HEK293 (cell line): ENCODE measurements around the gene GFOD1.

Source experiments
- CTCF ChIA-PET: fragments of 350-600 bp; formaldehyde crosslinking; extraction: SDS; loops from one replicate; lab custom pipeline; 2021; ENCODE audit warnings: antibody characterized with exemption; lab: Yijun Ruan, JAX
- POLR2A ChIA-PET: fragments of 300-600 bp; formaldehyde crosslinking; extraction: SDS; loops from one replicate; lab custom pipeline; 2020; ENCODE audit warnings: antibody characterized with exemption, inconsistent platforms; lab: Yijun Ruan, JAX
- H3K27ac ChIP-seq: fragments of 200-500 bp; sonication (Bioruptor generic); 2 replicates; pipeline ENCODE4 v1.5.1; 2014; ENCODE audit warnings: low read depth, low read length, control low read depth, inconsistent platforms; ENCODE audit errors: extremely low read depth
- H3K36me3 ChIP-seq, 2 experiments: fragments of 200-500 bp in 1 of 2; sonication (Bioruptor generic) in 1 of 2; 1 replicate in 1 of 2; 2 replicates in 1 of 2; pipeline ENCODE4 v1.5.1; 2014 to 2017; ENCODE audit warnings: inconsistent platforms in 2 of 2, low read length in 2 of 2; ENCODE audit not compliant: control insufficient read depth in 2 of 2, insufficient read depth in 1 of 2
- H3K4me1 ChIP-seq: fragments of 200-500 bp; sonication (Bioruptor generic); 2 replicates; pipeline ENCODE4 v1.5.1; 2014; ENCODE audit warnings: mild to moderate bottlenecking, low read length, inconsistent platforms; ENCODE audit not compliant: control insufficient read depth, insufficient read depth
- H3K4me3 ChIP-seq: 2 replicates; pipeline ENCODE4 v1.5.1; 2011; ENCODE audit warnings: low read depth, mild to moderate bottlenecking, control low read depth, low read length, moderate library complexity
- H3K9me3 ChIP-seq: fragments of 200-500 bp; sonication (Bioruptor generic); 2 replicates; pipeline ENCODE4 v1.5.1; 2014; ENCODE audit warnings: low read depth, low read length, inconsistent platforms; ENCODE audit not compliant: control insufficient read depth, insufficient read depth
- BCL11B ChIP-seq: fragments of 450-650 bp; formaldehyde crosslinking; IDR thresholded peaks from 2 replicates; pipeline ENCODE4 v1.5.1; 2016; ENCODE audit warnings: low read depth, missing biosample characterization, missing genetic modification characterization
- FEZF1 ChIP-seq: fragments of 450-650 bp; formaldehyde crosslinking; IDR thresholded peaks from 2 replicates; pipeline ENCODE4 v1.5.1; 2016; ENCODE audit warnings: missing biosample characterization, missing genetic modification characterization
- GFI1B ChIP-seq: fragments of 450-650 bp; formaldehyde crosslinking; IDR thresholded peaks from 2 replicates; pipeline ENCODE4 v1.5.1; 2016; ENCODE audit warnings: missing biosample characterization, missing genetic modification characterization
- HOXD13 ChIP-seq: sonication (generic); formaldehyde crosslinking; IDR thresholded peaks from 2 replicates; pipeline ENCODE4 v1.8.0; 2022; ENCODE audit warnings: missing genetic modification reagents, borderline replicate concordance
- KLF1 ChIP-seq: fragments of 450-650 bp; formaldehyde crosslinking; IDR thresholded peaks from 2 replicates; pipeline ENCODE4 v1.5.1; 2016; ENCODE audit warnings: missing biosample characterization, missing genetic modification characterization
- KLF7 ChIP-seq: fragments of 450-650 bp; formaldehyde crosslinking; IDR thresholded peaks from 2 replicates; pipeline ENCODE4 v1.5.1; 2016; ENCODE audit warnings: missing biosample characterization, missing genetic modification characterization, borderline replicate concordance
- MZF1 ChIP-seq: fragments of 450-650 bp; formaldehyde crosslinking; IDR thresholded peaks from 2 replicates; pipeline ENCODE4 v1.5.1; 2017; ENCODE audit warnings: missing biosample characterization, missing genetic modification characterization, borderline replicate concordance
- SCRT1 ChIP-seq: fragments of 450-650 bp; formaldehyde crosslinking; IDR thresholded peaks from 2 replicates; pipeline ENCODE4 v1.5.1; 2016; ENCODE audit warnings: missing biosample characterization, missing genetic modification characterization, borderline replicate concordance
- ZBTB1 ChIP-seq: fragments of 450-650 bp; formaldehyde crosslinking; IDR thresholded peaks from 2 replicates; pipeline ENCODE4 v1.5.1; 2016; ENCODE audit warnings: missing biosample characterization, missing genetic modification characterization
- ZBTB20 ChIP-seq: fragments of 450-650 bp; formaldehyde crosslinking; IDR thresholded peaks from 2 replicates; pipeline ENCODE4 v1.5.1; 2016; ENCODE audit warnings: missing biosample characterization, missing genetic modification characterization
- ZFHX2 ChIP-seq: fragments of 450-650 bp; formaldehyde crosslinking; conservative IDR thresholded peaks from 2 replicates; pipeline ENCODE4 v1.5.1; 2016; ENCODE audit warnings: missing biosample characterization, missing genetic modification characterization
- ZNF157 ChIP-seq: fragments of 450-650 bp; formaldehyde crosslinking; IDR thresholded peaks from 2 replicates; pipeline ENCODE4 v1.5.1; 2016; ENCODE audit warnings: missing biosample characterization, missing genetic modification characterization
- ZNF169 ChIP-seq: fragments of 450-650 bp; formaldehyde crosslinking; IDR thresholded peaks from 2 replicates; pipeline ENCODE4 v1.5.1; 2016; ENCODE audit warnings: missing biosample characterization, missing genetic modification characterization
- ZNF174 ChIP-seq: fragments of 450-650 bp; formaldehyde crosslinking; IDR thresholded peaks from 2 replicates; pipeline ENCODE4 v1.5.0; 2017; ENCODE audit warnings: missing biosample characterization, mild to moderate bottlenecking, missing genetic modification characterization
- ZNF175 ChIP-seq: fragments of 450-650 bp; formaldehyde crosslinking; IDR thresholded peaks from 2 replicates; pipeline ENCODE4 v1.5.1; 2016; ENCODE audit warnings: missing biosample characterization, missing genetic modification characterization
- ZNF221 ChIP-seq: fragments of 450-650 bp; formaldehyde crosslinking; IDR thresholded peaks from 2 replicates; pipeline ENCODE4 v1.5.1; 2017; ENCODE audit warnings: missing biosample characterization, missing genetic modification characterization, borderline replicate concordance
- ZNF311 ChIP-seq: fragments of 450-650 bp; formaldehyde crosslinking; IDR thresholded peaks from 2 replicates; pipeline ENCODE4 v1.5.1; 2017; ENCODE audit warnings: missing biosample characterization, missing genetic modification characterization, borderline replicate concordance
- ZNF341 ChIP-seq: fragments of 450-650 bp; formaldehyde crosslinking; IDR thresholded peaks from 2 replicates; pipeline ENCODE4; 2016; ENCODE audit warnings: low read depth, missing biosample characterization, missing genetic modification characterization
- ZNF548 ChIP-seq: fragments of 450-650 bp; formaldehyde crosslinking; IDR thresholded peaks from 2 replicates; pipeline ENCODE4 v1.5.1; 2016; ENCODE audit warnings: missing biosample characterization, missing genetic modification characterization
- ZNF626 ChIP-seq: fragments of 450-650 bp; sonication (Bioruptor Pico); formaldehyde crosslinking; IDR thresholded peaks from 2 replicates; pipeline ENCODE4 v1.5.1; 2018; ENCODE audit warnings: missing biosample characterization, missing genetic modification characterization, inconsistent platforms
- ZNF654 ChIP-seq: fragments of 450-650 bp; formaldehyde crosslinking; IDR thresholded peaks from 2 replicates; pipeline ENCODE4 v1.5.1; 2016; ENCODE audit warnings: low read depth, missing biosample characterization, missing genetic modification characterization
- ZNF677 ChIP-seq: fragments of 450-650 bp; IDR thresholded peaks from 2 replicates; pipeline ENCODE4 v1.5.0; 2018; ENCODE audit warnings: missing biosample characterization, mild to moderate bottlenecking, missing genetic modification characterization, moderate library complexity
- ZNF701 ChIP-seq: fragments of 450-650 bp; formaldehyde crosslinking; IDR thresholded peaks from 2 replicates; pipeline ENCODE4 v1.5.1; 2016; ENCODE audit warnings: missing biosample characterization, missing genetic modification characterization
- ZNF777 ChIP-seq: fragments of 450-650 bp; formaldehyde crosslinking; IDR thresholded peaks from 2 replicates; pipeline ENCODE4 v1.5.1; 2017; ENCODE audit warnings: missing biosample characterization, missing genetic modification characterization, borderline replicate concordance
- TF ChIP-seq, protein P1 (sequence below): IDR thresholded peaks from 2 replicates; pipeline ENCODE4 v1.6.1; 2011; ENCODE audit warnings: mild to moderate bottlenecking, low read depth, low read length, borderline replicate concordance
- TF ChIP-seq, protein P2 (sequence below): fragments of 450-650 bp; formaldehyde crosslinking; IDR thresholded peaks from 2 replicates; pipeline ENCODE4 v1.5.1; 2017; ENCODE audit warnings: missing biosample characterization, missing genetic modification characterization
- TF ChIP-seq, protein P3 (sequence below): fragments of 450-650 bp; formaldehyde crosslinking; IDR thresholded peaks from 2 replicates; pipeline ENCODE4; 2016; ENCODE audit warnings: missing biosample characterization, missing genetic modification characterization
- TF ChIP-seq, protein P4 (sequence below): fragments of 450-650 bp; formaldehyde crosslinking; IDR thresholded peaks from 2 replicates; pipeline ENCODE4 v1.5.1; 2017; ENCODE audit warnings: missing biosample characterization, missing genetic modification characterization

The GFOD1 gene

DNA sequence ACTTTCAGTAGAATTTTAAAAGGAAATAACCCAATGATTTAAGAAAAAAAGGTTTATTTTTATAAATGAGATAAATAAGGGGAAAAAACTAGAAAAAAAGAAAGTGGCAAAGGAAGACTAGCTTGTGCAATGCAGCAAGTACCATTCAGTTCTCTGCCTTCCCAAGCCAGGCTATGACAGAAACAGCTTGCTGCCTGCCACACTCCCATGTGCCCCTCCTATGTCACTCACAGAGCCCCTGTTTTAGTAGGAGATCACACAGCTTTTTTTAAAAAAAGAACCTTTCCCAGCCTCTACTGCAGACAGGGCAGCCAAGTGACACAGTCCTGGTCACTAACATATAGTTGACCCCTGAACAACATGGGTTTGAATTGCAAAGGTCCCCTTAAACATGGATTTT is 172.6 kb downstream of the GFOD1 start:
- Histone ChIP-seq H3K9me3 (no peaks in the 10 kb centered on the region), H3K36me3 (peaks cover 42 to 83% of the 10 kb centered on the region in 2 experiments), H3K4me3 (no peak overlapping the region), H3K27ac (no peak overlapping the region), H3K4me1 (no peaks in the 10 kb centered on the region)
- ChIA-PET CTCF (interaction anchor here (0.6 to 1.2 kb wide), 3 partner anchors 8 to 295 kb away, joined by 3 to 5 read pairs (median 3); no protein-coding TSS in a partner anchor), POLR2A (interaction anchor here (0.5 to 1.5 kb wide), 2 partner anchors 13 to 1219 kb away, joined by 4 read pairs; partner anchors contain the start of gene TBC1D7)
- no peak for TF ChIP-seq ZNF341 (tag by site-specific recombination)

DNA sequence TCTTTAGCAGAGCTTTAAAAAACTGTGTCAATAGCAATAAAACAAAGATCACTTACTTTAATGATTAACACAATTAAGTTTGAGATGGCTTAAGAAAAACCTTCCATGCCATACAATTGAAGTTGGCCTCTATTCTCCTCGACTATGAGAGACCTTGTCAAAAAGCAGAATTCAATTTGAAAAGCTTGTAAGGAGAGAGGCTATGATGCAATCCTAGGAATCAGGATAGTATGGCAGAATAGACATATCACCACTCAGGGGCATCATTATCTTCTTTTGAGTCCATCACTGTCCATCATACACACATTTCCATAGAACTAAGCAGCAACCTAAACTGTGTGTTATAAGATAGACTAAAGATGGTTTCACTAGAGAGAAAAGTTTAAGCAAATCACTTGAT is 176.2 kb downstream of the GFOD1 start:
- no peaks in the 10 kb centered on the region for H3K4me1 ChIP-seq
- POLR2A ChIA-PET = interaction anchor here (0.9 kb wide), 1 partner anchor 17 kb away, joined by 3 read pairs; the partner anchor contains the start of gene TBC1D7
- CTCF ChIA-PET = interaction anchor here (0.8 kb wide), 2 partner anchors 32 to 419 kb away, joined by 4 to 5 read pairs; no protein-coding TSS in a partner anchor
- H3K27ac ChIP-seq = no peak overlapping the region
- H3K9me3 ChIP-seq = no peaks in the 10 kb centered on the region
- H3K36me3 ChIP-seq = peaks cover 34 to 83% of the 10 kb centered on the region in 2 experiments
- no peak overlapping the region for H3K4me3 ChIP-seq
- no peak for TF ChIP-seq ZNF677 (tag by site-specific recombination)
- no peak for TF ChIP-seq ZNF174 (tag by site-specific recombination)
- no peak for TF ChIP-seq ZNF169 (tag by site-specific recombination)
- no peak for TF ChIP-seq SCRT1 (tag by site-specific recombination)
- TF ChIP-seq, protein P1, sequence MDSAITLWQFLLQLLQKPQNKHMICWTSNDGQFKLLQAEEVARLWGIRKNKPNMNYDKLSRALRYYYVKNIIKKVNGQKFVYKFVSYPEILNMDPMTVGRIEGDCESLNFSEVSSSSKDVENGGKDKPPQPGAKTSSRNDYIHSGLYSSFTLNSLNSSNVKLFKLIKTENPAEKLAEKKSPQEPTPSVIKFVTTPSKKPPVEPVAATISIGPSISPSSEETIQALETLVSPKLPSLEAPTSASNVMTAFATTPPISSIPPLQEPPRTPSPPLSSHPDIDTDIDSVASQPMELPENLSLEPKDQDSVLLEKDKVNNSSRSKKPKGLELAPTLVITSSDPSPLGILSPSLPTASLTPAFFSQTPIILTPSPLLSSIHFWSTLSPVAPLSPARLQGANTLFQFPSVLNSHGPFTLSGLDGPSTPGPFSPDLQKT = no peak
- TF ChIP-seq GFI1B = no peak
- TF ChIP-seq BCL11B (tag by site-specific recombination) = no peak
- TF ChIP-seq MZF1 (tag by site-specific recombination) = no peak
- TF ChIP-seq, protein P2, sequence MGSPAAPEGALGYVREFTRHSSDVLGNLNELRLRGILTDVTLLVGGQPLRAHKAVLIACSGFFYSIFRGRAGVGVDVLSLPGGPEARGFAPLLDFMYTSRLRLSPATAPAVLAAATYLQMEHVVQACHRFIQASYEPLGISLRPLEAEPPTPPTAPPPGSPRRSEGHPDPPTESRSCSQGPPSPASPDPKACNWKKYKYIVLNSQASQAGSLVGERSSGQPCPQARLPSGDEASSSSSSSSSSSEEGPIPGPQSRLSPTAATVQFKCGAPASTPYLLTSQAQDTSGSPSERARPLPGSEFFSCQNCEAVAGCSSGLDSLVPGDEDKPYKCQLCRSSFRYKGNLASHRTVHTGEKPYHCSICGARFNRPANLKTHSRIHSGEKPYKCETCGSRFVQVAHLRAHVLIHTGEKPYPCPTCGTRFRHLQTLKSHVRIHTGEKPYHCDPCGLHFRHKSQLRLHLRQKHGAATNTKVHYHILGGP (tag by site-specific recombination) = no peak
- TF ChIP-seq ZBTB1 (tag by site-specific recombination) = no peak
- no peak for TF ChIP-seq ZNF221 (tag by site-specific recombination)
- TF ChIP-seq, protein P3, sequence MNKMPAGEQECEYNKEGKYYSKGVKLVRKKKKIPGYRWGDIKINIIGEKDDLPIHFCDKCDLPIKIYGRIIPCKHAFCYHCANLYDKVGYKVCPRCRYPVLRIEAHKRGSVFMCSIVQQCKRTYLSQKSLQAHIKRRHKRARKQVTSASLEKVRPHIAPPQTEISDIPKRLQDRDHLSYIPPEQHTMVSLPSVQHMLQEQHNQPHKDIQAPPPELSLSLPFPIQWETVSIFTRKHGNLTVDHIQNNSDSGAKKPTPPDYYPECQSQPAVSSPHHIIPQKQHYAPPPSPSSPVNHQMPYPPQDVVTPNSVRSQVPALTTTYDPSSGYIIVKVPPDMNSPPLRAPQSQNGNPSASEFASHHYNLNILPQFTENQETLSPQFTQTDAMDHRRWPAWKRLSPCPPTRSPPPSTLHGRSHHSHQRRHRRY (tag by site-specific recombination) = no peak
- TF ChIP-seq ZNF777 = no peak
- no peak for TF ChIP-seq ZNF701 (tag by site-specific recombination)
- TF ChIP-seq ZNF311 (tag by site-specific recombination) = no peak
- no peak for TF ChIP-seq ZNF157

DNA sequence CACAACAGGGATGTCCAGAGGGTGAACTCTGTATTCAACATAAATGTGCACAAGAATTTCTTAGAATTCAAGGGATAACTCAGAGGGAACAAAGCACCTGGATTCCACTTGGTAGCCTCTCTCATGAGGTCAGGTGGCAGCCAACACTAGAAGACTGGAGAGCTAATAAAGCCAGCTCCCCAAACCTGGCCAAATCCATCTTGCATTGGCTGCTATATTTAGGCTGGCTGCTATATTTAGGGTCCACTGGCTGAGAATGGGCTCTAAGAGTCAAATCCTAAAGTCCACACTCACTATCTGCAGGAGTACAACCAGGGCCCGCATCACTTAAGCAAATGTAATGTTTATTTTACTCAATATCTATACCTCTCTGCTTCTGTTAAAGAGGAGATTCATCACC is 179.1 kb downstream of the GFOD1 start:
- Histone ChIP-seq H3K9me3 (no peaks in the 10 kb centered on the region), H3K4me3 (no peak overlapping the region), H3K36me3 (peaks cover 18 to 76% of the 10 kb centered on the region in 2 experiments), H3K27ac (no peak overlapping the region), H3K4me1 (peaks cover 1% of the 10 kb centered on the region)
- no peak for TF ChIP-seq KLF7
- no peak for TF ChIP-seq ZNF654 (tag by site-specific recombination)
- TF ChIP-seq ZBTB20 (tag by site-specific recombination) = no peak
- TF ChIP-seq ZNF626 (tag by site-specific recombination) = no peak
- TF ChIP-seq ZNF175 = no peak
- TF ChIP-seq ZFHX2 (tag by site-specific recombination) = no peak
- TF ChIP-seq HOXD13 = no peak
- no peak for TF ChIP-seq ZNF548
- TF ChIP-seq FEZF1 (tag by site-specific recombination) = no peak
- TF ChIP-seq KLF1 (tag by site-specific recombination) = no peak
- TF ChIP-seq, protein P4, sequence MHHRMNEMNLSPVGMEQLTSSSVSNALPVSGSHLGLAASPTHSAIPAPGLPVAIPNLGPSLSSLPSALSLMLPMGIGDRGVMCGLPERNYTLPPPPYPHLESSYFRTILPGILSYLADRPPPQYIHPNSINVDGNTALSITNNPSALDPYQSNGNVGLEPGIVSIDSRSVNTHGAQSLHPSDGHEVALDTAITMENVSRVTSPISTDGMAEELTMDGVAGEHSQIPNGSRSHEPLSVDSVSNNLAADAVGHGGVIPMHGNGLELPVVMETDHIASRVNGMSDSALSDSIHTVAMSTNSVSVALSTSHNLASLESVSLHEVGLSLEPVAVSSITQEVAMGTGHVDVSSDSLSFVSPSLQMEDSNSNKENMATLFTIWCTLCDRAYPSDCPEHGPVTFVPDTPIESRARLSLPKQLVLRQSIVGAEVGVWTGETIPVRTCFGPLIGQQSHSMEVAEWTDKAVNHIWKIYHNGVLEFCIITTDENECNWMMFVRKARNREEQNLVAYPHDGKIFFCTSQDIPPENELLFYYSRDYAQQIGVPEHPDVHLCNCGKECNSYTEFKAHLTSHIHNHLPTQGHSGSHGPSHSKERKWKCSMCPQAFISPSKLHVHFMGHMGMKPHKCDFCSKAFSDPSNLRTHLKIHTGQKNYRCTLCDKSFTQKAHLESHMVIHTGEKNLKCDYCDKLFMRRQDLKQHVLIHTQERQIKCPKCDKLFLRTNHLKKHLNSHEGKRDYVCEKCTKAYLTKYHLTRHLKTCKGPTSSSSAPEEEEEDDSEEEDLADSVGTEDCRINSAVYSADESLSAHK (tag by site-specific recombination) = no peak
- CTCF ChIA-PET = no interaction called here
- POLR2A ChIA-PET = no interaction called here
